CD4-positive, alpha-beta memory T cell (primary cell): ENCODE data around the gene ZDHHC11. TPM values are rescaled to one million over a fixed set of nuclear protein-coding genes. Genes with fewer than 3 reads are reported as not detected.
"Not testable (repeated sequence)": the region's sequence is repeated elsewhere in the genome, so short reads cannot be mapped to it uniquely, and the experiment has no call there.

Experiments
- CTCF ChIA-PET: fragments of 350-600 bp; sonication (Branson Sonifier 250); formaldehyde crosslinking; loops from one replicate; lab custom pipeline; 2021; ENCODE audit warnings: inconsistent platforms; ENCODE audit not compliant: partially characterized antibody; lab: Charles Lee
- POLR2A ChIA-PET: fragments of 350-600 bp; sonication (Branson Sonifier 250); formaldehyde crosslinking; loops from one replicate; lab custom pipeline; 2021; ENCODE audit not compliant: partially characterized antibody; lab: Charles Lee
- DNase-seq, 5 donors: peaks; one replicate each; pipeline versions ENCODE4 v3.0.0 to v3.0.0-alpha.2; 2020 to 2022; ENCODE audit warnings: mixed read lengths in 1 of 5
- H3K27ac ChIP-seq: one replicate; pipeline ENCODE4 v1.7.0; 2013; ENCODE audit warnings: low read depth, low read length
- H3K27me3 ChIP-seq: 2 replicates; pipeline ENCODE4 v1.7.0; 2013; ENCODE audit warnings: mild to moderate bottlenecking, low read length, moderate library complexity; ENCODE audit not compliant: insufficient read depth
- H3K36me3 ChIP-seq: 2 replicates; pipeline ENCODE4 v1.7.0; 2013; ENCODE audit warnings: mild to moderate bottlenecking, low read length, moderate library complexity; ENCODE audit not compliant: insufficient read depth
- H3K4me1 ChIP-seq: 2 replicates; pipeline ENCODE4 v1.7.0; 2013; ENCODE audit warnings: mild to moderate bottlenecking, low read length, moderate library complexity; ENCODE audit not compliant: insufficient read depth
- H3K4me3 ChIP-seq, 2 donors: one replicate each; pipeline ENCODE4 v1.7.0; 2013; ENCODE audit warnings: low read length in 2 of 2, mild to moderate bottlenecking in 1 of 2
- H3K9me3 ChIP-seq, 2 donors: one replicate each; pipeline ENCODE4 v1.7.0; 2013; ENCODE audit warnings: low read length in 2 of 2, control low read depth in 1 of 2; ENCODE audit not compliant: control insufficient read depth in 1 of 2
- H3K27ac Mint-ChIP-seq, 7 donors: one replicate each; pipeline ENCODE4 v1.8.0; 2020 to 2021; ENCODE audit warnings: mixed read lengths in 7 of 7, mild to moderate bottlenecking in 6 of 7, inconsistent platforms in 3 of 7, moderate library complexity in 3 of 7
- H3K27me3 Mint-ChIP-seq, 2 donors: one replicate each; pipeline ENCODE4 v1.8.0; 2020 to 2021; ENCODE audit warnings: mixed read lengths in 2 of 2
- H3K36me3 Mint-ChIP-seq, 2 donors: one replicate each; pipeline ENCODE4 v1.8.0; 2020 to 2021; ENCODE audit warnings: mixed read lengths in 2 of 2, inconsistent platforms in 1 of 2, mild to moderate bottlenecking in 1 of 2
- H3K4me1 Mint-ChIP-seq, 4 donors: one replicate each; pipeline ENCODE4 v1.8.0; 2020 to 2021; ENCODE audit warnings: mixed read lengths in 4 of 4, mild to moderate bottlenecking in 1 of 4
- H3K4me3 Mint-ChIP-seq, 8 donors: one replicate each; pipeline ENCODE4 v1.8.0; 2020 to 2021; ENCODE audit warnings: mixed read lengths in 8 of 8, mild to moderate bottlenecking in 7 of 8, moderate library complexity in 6 of 8, inconsistent platforms in 3 of 8
- H3K9me3 Mint-ChIP-seq, 8 donors: one replicate each; pipeline ENCODE4 v1.8.0; 2020 to 2021; ENCODE audit warnings: mixed read lengths in 8 of 8, mild to moderate bottlenecking in 5 of 8, inconsistent platforms in 3 of 8, moderate library complexity in 1 of 8
- intact Hi-C: fragments of 100-400 bp; cut with micrococcal nuclease; formaldehyde crosslinking; loops from one replicate; pipeline ENCODE4 v1.15.1; 2023
- polyA plus RNA-seq, 2 donors: library from polyadenylated mRNA; unstranded; fragments of 300-500 nt; fragmentation: Illumina TruSeq; gene quantifications; one replicate each; pipeline ENCODE4 v1.2.3, GENCODE V29; 2021
- total RNA-seq, 2 experiments: library from RNA; stranded (reverse); gene quantifications; one replicate each; pipeline ENCODE4 v1.2.3, GENCODE V29; 2021

Gene ZDHHC11
- total and polyA plus RNA-seq, 4 experiments from 2014 or later: 0.28 to 15.3 (median 15.1) TPM; not detected in 1

DNA sequence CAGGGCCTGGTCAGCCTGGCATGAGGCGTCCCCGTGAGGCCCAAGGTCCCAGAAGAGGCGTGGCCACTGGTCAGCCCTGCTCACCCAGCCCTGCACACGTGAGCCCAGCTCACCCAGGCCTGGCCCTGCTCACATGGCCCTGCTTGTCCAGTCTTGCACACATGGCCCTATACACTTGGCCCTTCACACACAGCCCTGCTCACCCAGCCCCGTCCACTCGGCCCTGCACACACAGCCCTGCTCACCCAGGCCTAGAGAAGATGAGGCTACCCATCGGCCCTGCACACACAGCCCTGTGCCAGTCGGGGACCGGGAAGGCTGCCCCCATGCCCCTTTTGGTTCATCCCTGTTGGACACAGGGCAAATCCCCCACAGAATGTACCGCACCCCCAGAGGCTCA is 94.6 kb downstream of the ZDHHC11 start:
- Mint-ChIP-seq H3K4me3 (no peak overlapping the region), H3K27me3 (no peaks in the 10 kb centered on the region), H3K4me1 (peaks cover 13 to 39% (median 26%) of the 10 kb centered on the region in 4 donors), H3K36me3 (peaks cover 0 to 4% of the 10 kb centered on the region in 2 donors), H3K9me3 (no peaks in the 10 kb centered on the region), H3K27ac (peak overlapping the region; percentile 52 to 97 (median 86))
- H3K4me3 ChIP-seq: no peak overlapping the region
- intact Hi-C loops: no loop called here
- DNase-seq: no peak
- H3K4me1 ChIP-seq: peaks cover 27% of the 10 kb centered on the region
- H3K36me3 ChIP-seq: no peaks in the 10 kb centered on the region
- H3K9me3 ChIP-seq: no peaks in the 10 kb centered on the region
- ChIA-PET POLR2A (no interaction called here), CTCF (no interaction called here)
- H3K27ac ChIP-seq: no peak overlapping the region
- no peaks in the 10 kb centered on the region for H3K27me3 ChIP-seq

DNA sequence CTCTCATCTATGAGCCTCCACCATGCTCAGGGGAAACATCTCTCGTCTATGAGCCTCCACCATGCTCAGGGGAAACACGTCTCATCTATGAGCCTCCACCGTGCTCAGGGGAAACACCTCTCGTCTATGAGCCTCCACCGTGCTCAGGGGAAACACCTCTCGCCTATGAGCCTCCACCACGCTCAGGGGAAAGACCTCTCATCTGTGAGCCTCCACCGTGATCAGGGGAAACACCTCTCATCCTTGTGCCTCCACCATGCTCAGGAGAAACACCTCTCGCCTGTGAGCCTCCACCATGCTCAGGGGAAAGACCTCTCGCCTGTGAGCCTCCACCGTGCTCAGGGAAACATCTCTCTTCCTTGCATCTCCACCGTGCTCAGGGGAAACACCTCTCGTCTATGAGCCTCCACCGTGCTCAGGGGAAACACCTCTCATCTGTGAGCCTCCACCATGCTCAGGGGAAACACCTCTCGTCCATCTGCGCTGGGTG is 96.6 kb downstream of the ZDHHC11 start:
- peak overlapping the region in 2 of 8 donors; percentile 51 to 54 for H3K4me3 Mint-ChIP-seq
- H3K27me3 Mint-ChIP-seq, CTCF ChIA-PET: not testable (repeated sequence)

DNA sequence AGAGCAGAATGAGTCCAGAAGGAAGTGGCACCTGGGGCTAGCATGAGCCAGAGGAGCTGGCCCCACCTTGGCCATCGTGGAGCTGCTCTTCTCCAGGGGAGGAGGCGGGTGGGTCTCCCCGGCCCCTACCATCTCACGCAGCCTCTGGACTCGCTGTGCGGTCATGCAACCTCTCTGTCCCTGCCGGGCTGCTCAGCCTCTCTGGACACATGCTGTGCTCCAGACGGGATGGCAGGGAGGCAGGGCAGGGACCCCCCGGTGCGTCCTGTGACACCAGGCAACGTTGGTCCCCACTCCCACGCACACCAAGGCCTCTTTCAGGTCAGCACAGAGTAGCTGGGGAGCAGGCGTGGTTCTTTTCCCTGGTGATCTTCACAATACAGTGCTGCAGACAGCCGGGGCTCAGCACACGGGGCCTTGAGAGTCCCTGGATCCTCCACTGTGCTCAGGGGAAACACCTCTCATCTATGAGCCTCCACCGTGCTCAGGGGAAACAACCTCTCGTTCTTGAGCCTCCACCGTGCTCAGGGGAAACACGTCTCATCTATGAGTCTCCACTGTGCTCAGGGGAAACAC is 97.1 kb downstream of the ZDHHC11 start:
- H3K9me3 ChIP-seq, H3K27me3 Mint-ChIP-seq, H3K4me3 ChIP-seq, DNase-seq, H3K36me3 Mint-ChIP-seq, H3K9me3 Mint-ChIP-seq, H3K36me3 ChIP-seq, CTCF ChIA-PET, H3K27me3 ChIP-seq, POLR2A ChIA-PET, intact Hi-C loops, H3K27ac ChIP-seq: not testable (repeated sequence)
- Mint-ChIP-seq H3K4me3 (peak overlapping the region in 2 of 8 donors; percentile 51 to 54), H3K27ac (peak overlapping the region in 6 of 7 donors; percentile 62 to 95 (median 78)), H3K4me1 (peaks cover 6 to 30% (median 17%) of the 10 kb centered on the region in 4 donors)
- H3K4me1 ChIP-seq: peaks cover 17% of the 10 kb centered on the region

More for the DNA sequence above, 96.6 kb downstream of the ZDHHC11 start:
- H3K27me3 ChIP-seq, H3K36me3 ChIP-seq, POLR2A ChIA-PET, intact Hi-C loops, DNase-seq, H3K27ac ChIP-seq, H3K9me3 Mint-ChIP-seq, H3K36me3 Mint-ChIP-seq, H3K4me3 ChIP-seq, H3K9me3 ChIP-seq: not testable (repeated sequence)
- H3K4me1 Mint-ChIP-seq: peaks cover 11 to 35% (median 20%) of the 10 kb centered on the region in 4 donors
- peaks cover 22% of the 10 kb centered on the region for H3K4me1 ChIP-seq
- H3K27ac Mint-ChIP-seq: peak overlapping the region; percentile 62 to 95 (median 84)

DNA sequence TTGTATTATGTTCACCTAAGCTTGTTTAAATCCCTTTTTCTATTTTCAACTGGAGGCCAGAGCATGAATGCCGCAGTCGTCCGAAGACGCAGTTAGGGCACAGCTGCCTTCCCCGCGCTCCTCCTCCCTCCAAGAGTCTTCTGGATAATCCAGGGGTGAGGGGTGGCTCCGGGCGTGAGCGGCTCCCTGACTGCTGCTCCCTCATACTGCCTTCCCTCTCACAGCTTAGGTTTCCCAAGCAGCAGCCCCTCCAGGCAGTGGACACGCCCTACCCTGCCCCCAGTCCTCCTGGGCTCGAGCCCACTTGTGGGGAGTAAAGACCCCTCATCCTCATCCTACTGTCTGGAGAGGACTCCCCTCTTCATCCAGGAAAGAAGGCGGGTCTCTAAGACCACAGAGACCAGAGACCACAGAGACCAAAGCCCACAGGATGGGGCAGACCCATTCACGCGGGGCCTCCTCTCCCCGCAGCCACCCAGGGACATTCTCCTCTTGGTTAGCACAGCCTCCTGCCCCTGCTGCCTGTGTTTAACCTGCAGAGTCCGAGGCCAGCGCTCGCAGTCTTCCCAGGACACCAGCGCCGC is 98.2 kb downstream of the ZDHHC11 start:
- H3K36me3 ChIP-seq, DNase-seq, H3K27ac ChIP-seq, H3K27ac Mint-ChIP-seq, H3K9me3 ChIP-seq, H3K4me3 Mint-ChIP-seq, H3K9me3 Mint-ChIP-seq, intact Hi-C loops, H3K4me3 ChIP-seq, H3K27me3 Mint-ChIP-seq, CTCF ChIA-PET, POLR2A ChIA-PET, H3K4me1 ChIP-seq, H3K36me3 Mint-ChIP-seq, H3K27me3 ChIP-seq: not testable (repeated sequence)
- peaks cover 6 to 20% (median 11%) of the 10 kb centered on the region in 4 donors for H3K4me1 Mint-ChIP-seq

DNA sequence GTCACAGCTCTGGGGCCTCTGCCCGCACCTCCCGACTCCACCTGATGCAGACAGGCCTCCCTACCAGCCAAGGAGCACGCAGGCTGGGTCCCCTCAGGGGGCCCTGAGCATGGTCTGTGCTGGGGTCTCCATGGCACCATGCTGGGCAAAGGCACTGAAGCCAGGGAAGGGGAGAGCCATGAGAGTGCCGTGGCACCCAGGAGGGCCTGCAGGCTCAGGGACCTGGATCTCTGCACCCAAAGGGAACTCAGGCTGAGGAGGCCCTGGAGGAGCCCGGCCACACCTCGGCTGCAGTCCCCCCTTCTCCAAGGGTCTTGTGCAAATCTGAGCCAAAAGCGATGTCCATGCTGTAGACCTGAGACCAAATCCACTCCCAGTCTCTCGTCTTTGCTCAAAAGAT is 98.8 kb downstream of the ZDHHC11 start:
- H3K9me3 Mint-ChIP-seq: not testable (repeated sequence)

DNA sequence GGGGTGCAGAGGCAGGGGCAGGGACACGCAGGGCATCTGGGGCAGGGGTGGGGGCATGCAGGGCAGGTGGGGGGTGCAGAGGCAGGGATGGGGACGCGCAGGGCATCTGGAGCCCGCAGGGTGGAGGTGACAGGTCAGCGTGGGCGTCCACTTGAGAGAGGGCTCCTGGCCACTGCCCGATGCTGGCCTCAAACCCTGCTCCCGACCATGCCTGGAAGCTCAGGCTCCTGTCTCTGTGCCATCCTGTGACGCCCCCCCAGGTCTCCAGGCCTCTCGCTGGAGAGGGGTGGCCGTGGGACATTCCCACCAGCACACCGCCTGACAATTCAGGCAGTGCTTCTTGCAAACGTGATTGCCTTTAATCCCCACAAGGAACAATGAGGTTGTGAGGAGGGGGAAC is 99.3 kb downstream of the ZDHHC11 start:
- no peak for DNase-seq

More for the DNA sequence above, 98.8 kb downstream of the ZDHHC11 start:
- H3K36me3 Mint-ChIP-seq, H3K4me3 ChIP-seq, CTCF ChIA-PET, H3K27me3 Mint-ChIP-seq, DNase-seq, H3K27ac ChIP-seq, H3K27me3 ChIP-seq, H3K4me3 Mint-ChIP-seq, intact Hi-C loops, H3K9me3 ChIP-seq, POLR2A ChIA-PET, H3K36me3 ChIP-seq, H3K4me1 ChIP-seq, H3K27ac Mint-ChIP-seq: not testable (repeated sequence)
- H3K4me1 Mint-ChIP-seq: peaks cover 3 to 13% (median 8%) of the 10 kb centered on the region in 4 donors

DNA sequence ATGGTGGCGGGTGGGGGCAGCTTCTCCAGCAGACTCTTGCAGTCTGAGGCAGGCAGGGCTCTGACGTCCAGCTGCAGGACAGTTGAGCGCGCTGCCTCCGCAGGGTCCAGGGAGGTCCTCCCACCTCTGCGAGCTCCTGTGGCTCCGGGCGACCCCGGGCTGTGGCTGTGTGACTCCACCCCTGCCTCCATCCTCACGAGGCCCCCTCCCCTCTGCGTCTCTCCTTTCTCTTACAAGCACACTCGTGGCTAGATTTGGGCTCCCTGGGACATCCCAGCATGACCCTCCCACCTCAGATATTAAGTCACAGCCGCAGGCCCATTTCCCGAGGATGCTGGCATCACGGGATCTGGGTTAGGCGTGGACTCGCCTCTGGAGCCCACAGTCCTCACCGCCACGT is 100.6 kb downstream of the ZDHHC11 start:
- intact Hi-C loops, POLR2A ChIA-PET: not testable (repeated sequence)

More for the DNA sequence above, 99.3 kb downstream of the ZDHHC11 start:
- Mint-ChIP-seq H3K4me1 (peaks cover 2 to 12% (median 7%) of the 10 kb centered on the region in 4 donors), H3K27me3 (no peaks in the 10 kb centered on the region), H3K27ac (no peak overlapping the region), H3K36me3 (no peaks in the 10 kb centered on the region), H3K4me3 (no peak overlapping the region), H3K9me3 (no peaks in the 10 kb centered on the region)
- intact Hi-C loops: no loop called here
- H3K27ac ChIP-seq: no peak overlapping the region
- POLR2A ChIA-PET: no interaction called here
- H3K27me3 ChIP-seq: no peaks in the 10 kb centered on the region
- no peaks in the 10 kb centered on the region for H3K9me3 ChIP-seq
- CTCF ChIA-PET: no interaction called here
- H3K4me1 ChIP-seq: no peaks in the 10 kb centered on the region
- no peak overlapping the region for H3K4me3 ChIP-seq
- no peaks in the 10 kb centered on the region for H3K36me3 ChIP-seq

More for the DNA sequence above, 100.6 kb downstream of the ZDHHC11 start:
- H3K27ac ChIP-seq, H3K27me3 ChIP-seq, H3K9me3 Mint-ChIP-seq, H3K36me3 Mint-ChIP-seq, CTCF ChIA-PET, H3K4me3 ChIP-seq, DNase-seq, H3K4me1 ChIP-seq, H3K27me3 Mint-ChIP-seq, H3K4me3 Mint-ChIP-seq, H3K36me3 ChIP-seq, H3K9me3 ChIP-seq: not testable (repeated sequence)
- H3K4me1 Mint-ChIP-seq: peaks cover 2 to 12% (median 4%) of the 10 kb centered on the region in 4 donors
- H3K27ac Mint-ChIP-seq: peak overlapping the region in 1 of 7 donors; percentile 65
